ENCODE data around the gene SOX12. TPM values are rescaled to one million over a fixed set of nuclear protein-coding genes. Genes with fewer than 3 reads are reported as not detected.

The SOX12 gene
- total and polyA plus RNA-seq, 4 donors: 2.7 to 15.9 (median 5.4) TPM

DNA sequence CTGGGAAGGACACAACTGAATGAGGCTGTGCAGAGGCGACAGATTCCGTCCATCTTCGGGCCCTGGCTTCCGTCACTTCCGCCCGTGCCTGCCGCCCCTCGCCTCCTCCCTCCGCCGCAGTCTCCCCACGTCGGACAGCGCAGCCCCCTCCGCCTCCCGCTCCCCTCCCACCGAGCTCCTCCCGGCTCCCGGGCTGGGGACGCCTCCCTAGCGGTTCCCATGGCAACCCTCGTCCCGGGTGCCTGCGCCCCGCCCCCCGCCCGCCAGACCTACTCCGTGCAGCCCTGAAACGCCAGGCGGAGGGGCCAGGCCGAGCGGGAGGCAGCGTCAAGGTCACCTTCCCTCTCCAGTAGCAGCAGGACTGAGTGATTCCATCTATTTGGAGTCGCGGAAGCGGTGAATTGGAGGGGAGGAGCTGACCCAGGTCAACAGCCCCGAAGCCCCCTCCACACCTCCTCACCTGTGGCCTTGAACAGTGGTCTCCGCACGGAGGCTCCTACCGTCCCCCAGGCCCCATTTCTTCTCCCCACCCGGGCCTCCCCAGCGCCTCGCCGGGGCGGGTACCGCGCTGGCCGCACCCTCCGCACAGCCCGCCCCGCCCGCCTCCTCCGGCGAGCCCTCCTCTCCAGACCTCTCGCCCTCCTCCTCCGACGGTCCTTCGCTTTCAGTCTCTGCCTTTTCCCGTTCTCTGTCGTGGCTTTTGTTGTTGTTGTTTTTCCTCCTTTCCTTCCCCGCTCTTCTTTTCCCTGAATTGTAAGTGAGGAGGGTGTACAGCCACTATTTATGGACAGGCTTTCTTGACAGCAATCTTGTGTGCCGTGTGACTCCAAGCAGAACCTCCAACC, 22.5 kb downstream of the SOX12 start:
- peak; percentile 84 for ATAC-seq (ENCODE audit: insufficient read depth, low FRiP score)
- 0% methylated on average over 49 to 61 of the region's 61 CpGs for WGBS, 2 donors

DNA sequence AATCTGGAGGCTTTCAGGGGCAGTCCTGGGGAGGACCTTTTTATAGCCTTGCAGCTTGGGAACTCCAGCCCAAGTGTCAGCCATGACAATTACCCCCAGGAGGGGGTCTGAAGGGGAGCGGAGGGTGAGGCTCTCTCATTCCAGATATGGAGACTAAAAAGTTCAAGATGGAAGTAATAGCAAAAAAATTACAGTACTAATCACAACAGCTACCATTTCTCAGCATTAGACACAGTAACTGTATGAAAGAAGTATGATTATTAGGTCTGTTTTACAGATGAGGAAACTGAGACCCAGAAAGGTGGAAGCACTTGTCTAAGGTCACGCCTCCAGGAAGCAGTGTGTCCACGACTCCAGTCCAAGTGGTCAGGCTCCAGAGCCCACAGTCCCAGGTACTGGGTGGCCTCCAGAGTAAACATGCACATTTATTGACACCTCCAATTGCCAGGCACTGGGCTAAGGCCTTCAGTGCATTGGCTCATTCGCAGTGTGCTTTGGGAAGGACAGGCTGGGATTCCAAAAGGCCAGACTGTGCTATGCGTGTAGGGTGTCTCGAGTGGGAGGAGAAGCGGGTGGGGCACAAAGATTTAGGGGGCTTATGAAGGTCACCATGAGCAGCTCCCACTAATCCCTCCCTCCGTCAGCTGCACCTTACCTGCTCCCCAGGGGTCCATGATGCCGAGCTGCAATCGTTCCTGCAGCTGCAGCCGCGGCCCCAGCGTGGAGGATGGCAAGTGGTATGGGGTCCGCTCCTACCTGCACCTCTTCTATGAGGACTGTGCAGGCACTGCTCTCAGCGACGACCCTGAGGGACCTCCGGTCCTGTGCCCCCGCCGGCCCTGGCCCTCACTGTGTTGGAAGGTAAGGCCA, 23.9 kb downstream of the SOX12 start:
- H3K36me3 ChIP-seq (ENCODE audit: control insufficient read depth in 4 of 4, insufficient read depth in 4 of 4, low read length in 4 of 4): peaks cover 0 to 9% (median 5%) of the 10 kb centered on the region in 4 donors
- H3K9ac ChIP-seq (ENCODE audit: insufficient read depth in 1 of 2, low read length in 2 of 2): no peak overlapping the region
- no peaks in the 10 kb centered on the region for H3K27me3 ChIP-seq (ENCODE audit: control insufficient read depth in 3 of 3, insufficient read depth in 3 of 3, low read length in 2 of 3)
- no peak for DNase-seq
- no peak for ATAC-seq (ENCODE audit: insufficient read depth, low FRiP score)
- no peak overlapping the region for H3K27ac ChIP-seq (ENCODE audit: low read depth in 1 of 2, low read length in 1 of 2)
- H3K4me3 ChIP-seq: no peak overlapping the region
- 94 to 95% methylated on average over 19 of the region's 19 CpGs for WGBS, 2 donors
- H3K9me3 ChIP-seq (ENCODE audit: control insufficient read depth in 4 of 4, insufficient read depth in 3 of 4, low read length in 3 of 4): no peaks in the 10 kb centered on the region
- peaks cover 0 to 6% (median 5%) of the 10 kb centered on the region in 5 donors for H3K4me1 ChIP-seq (ENCODE audit: control insufficient read depth in 5 of 5, insufficient read depth in 5 of 5, low read length in 5 of 5)
- TF ChIP-seq, protein P1, sequence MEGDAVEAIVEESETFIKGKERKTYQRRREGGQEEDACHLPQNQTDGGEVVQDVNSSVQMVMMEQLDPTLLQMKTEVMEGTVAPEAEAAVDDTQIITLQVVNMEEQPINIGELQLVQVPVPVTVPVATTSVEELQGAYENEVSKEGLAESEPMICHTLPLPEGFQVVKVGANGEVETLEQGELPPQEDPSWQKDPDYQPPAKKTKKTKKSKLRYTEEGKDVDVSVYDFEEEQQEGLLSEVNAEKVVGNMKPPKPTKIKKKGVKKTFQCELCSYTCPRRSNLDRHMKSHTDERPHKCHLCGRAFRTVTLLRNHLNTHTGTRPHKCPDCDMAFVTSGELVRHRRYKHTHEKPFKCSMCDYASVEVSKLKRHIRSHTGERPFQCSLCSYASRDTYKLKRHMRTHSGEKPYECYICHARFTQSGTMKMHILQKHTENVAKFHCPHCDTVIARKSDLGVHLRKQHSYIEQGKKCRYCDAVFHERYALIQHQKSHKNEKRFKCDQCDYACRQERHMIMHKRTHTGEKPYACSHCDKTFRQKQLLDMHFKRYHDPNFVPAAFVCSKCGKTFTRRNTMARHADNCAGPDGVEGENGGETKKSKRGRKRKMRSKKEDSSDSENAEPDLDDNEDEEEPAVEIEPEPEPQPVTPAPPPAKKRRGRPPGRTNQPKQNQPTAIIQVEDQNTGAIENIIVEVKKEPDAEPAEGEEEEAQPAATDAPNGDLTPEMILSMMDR (IDR thresholded peaks at IDR 0.05; ENCODE audit: control extremely low read depth, extremely low read depth): no peak

More for the DNA sequence above, 22.5 kb downstream of the SOX12 start:
- Histone ChIP-seq H3K36me3 (ENCODE audit: control insufficient read depth in 4 of 4, insufficient read depth in 4 of 4, low read length in 4 of 4) (peaks cover 0 to 8% (median 3%) of the 10 kb centered on the region in 4 donors), H3K9ac (ENCODE audit: insufficient read depth in 1 of 2, low read length in 2 of 2) (peak overlapping the region; percentile 80 to 90), H3K27me3 (ENCODE audit: control insufficient read depth in 3 of 3, insufficient read depth in 3 of 3, low read length in 2 of 3) (no peaks in the 10 kb centered on the region), H3K4me1 (ENCODE audit: control insufficient read depth in 5 of 5, insufficient read depth in 5 of 5, low read length in 5 of 5) (peaks cover 0 to 6% (median 5%) of the 10 kb centered on the region in 5 donors), H3K4me3 (peak overlapping the region; percentile 66), H3K27ac (ENCODE audit: low read depth in 1 of 2, low read length in 1 of 2) (peak overlapping the region; percentile 91 to 92), H3K9me3 (ENCODE audit: control insufficient read depth in 4 of 4, insufficient read depth in 3 of 4, low read length in 3 of 4) (no peaks in the 10 kb centered on the region)
- peak; percentile 97 to 98 (median 98) for DNase-seq
- TF ChIP-seq, protein P1 (IDR thresholded peaks at IDR 0.05; ENCODE audit: control extremely low read depth, extremely low read depth): no peak

DNA sequence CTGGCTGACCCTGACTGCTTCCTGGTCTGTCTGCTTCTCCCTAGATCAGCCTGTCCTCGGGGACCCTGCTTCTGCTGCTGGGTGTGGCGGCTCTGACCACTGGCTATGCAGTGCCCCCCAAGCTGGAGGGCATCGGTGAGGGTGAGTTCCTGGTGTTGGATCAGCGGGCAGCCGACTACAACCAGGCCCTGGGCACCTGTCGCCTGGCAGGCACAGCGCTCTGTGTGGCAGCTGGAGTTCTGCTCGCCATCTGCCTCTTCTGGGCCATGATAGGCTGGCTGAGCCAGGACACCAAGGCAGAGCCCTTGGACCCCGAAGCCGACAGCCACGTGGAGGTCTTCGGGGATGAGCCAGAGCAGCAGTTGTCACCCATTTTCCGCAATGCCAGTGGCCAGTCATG, 27.8 kb downstream of the SOX12 start:
- no peak for ATAC-seq (ENCODE audit: insufficient read depth, low FRiP score)
- H3K9ac ChIP-seq (ENCODE audit: insufficient read depth in 1 of 2, low read length in 2 of 2): no peak overlapping the region
- H3K27me3 ChIP-seq (ENCODE audit: control insufficient read depth in 3 of 3, insufficient read depth in 3 of 3, low read length in 2 of 3): no peaks in the 10 kb centered on the region
- peaks cover 0 to 9% (median 5%) of the 10 kb centered on the region in 4 donors for H3K36me3 ChIP-seq (ENCODE audit: control insufficient read depth in 4 of 4, insufficient read depth in 4 of 4, low read length in 4 of 4)
- H3K27ac ChIP-seq (ENCODE audit: low read depth in 1 of 2, low read length in 1 of 2): no peak overlapping the region
- H3K9me3 ChIP-seq (ENCODE audit: control insufficient read depth in 4 of 4, insufficient read depth in 3 of 4, low read length in 3 of 4): no peaks in the 10 kb centered on the region
- no peak overlapping the region for H3K4me3 ChIP-seq
- 91 to 92% methylated on average over 13 of the region's 13 CpGs for WGBS, 2 donors
- peaks cover 0 to 3% (median 0%) of the 10 kb centered on the region in 5 donors for H3K4me1 ChIP-seq (ENCODE audit: control insufficient read depth in 5 of 5, insufficient read depth in 5 of 5, low read length in 5 of 5)
- TF ChIP-seq, protein P1 (IDR thresholded peaks at IDR 0.05; ENCODE audit: control extremely low read depth, extremely low read depth): no peak
- no peak for DNase-seq

Measured in lung (tissue), 12 donors.